Glutamatergic neuron (in vitro differentiated cells): ENCODE measurements around the gene LCN2. TPM values are rescaled to one million over a fixed set of nuclear protein-coding genes. Genes with fewer than 3 reads are reported as not detected.

Source experiments
- DNase-seq: peaks from one replicate; pipeline ENCODE4 v3.0.0; 2022
- H3K27ac Mint-ChIP-seq: one replicate; pipeline ENCODE4 v1.8.0; 2020; ENCODE audit warnings: mild to moderate bottlenecking, mixed read lengths, inconsistent platforms; ENCODE audit not compliant: unreplicated experiment
- H3K27me3 Mint-ChIP-seq: one replicate; pipeline ENCODE4 v1.8.0; 2020; ENCODE audit warnings: mild to moderate bottlenecking, moderate library complexity, mixed read lengths, inconsistent platforms; ENCODE audit not compliant: unreplicated experiment
- H3K36me3 Mint-ChIP-seq: one replicate; pipeline ENCODE4 v1.8.0; 2020; ENCODE audit warnings: mild to moderate bottlenecking, mixed read lengths, inconsistent platforms; ENCODE audit not compliant: unreplicated experiment
- H3K4me1 Mint-ChIP-seq: one replicate; pipeline ENCODE4 v1.8.0; 2020; ENCODE audit warnings: mild to moderate bottlenecking, low read depth, mixed read lengths, inconsistent platforms; ENCODE audit not compliant: unreplicated experiment
- H3K4me3 Mint-ChIP-seq: one replicate; pipeline ENCODE4 v1.8.0; 2020; ENCODE audit warnings: mild to moderate bottlenecking, mixed read lengths, inconsistent platforms; ENCODE audit not compliant: unreplicated experiment
- H3K9me3 Mint-ChIP-seq: one replicate; pipeline ENCODE4 v1.8.0; 2020; ENCODE audit warnings: mild to moderate bottlenecking, moderate library complexity, mixed read lengths, inconsistent platforms; ENCODE audit not compliant: unreplicated experiment
- CTCF ChIP-seq: fragments of 200-600 bp; sonication (generic); IDR thresholded peaks from one replicate; pipeline ENCODE4 v1.5.0; 2021; ENCODE audit not compliant: partially characterized antibody, unreplicated experiment
- total RNA-seq: library from RNA; stranded (reverse); fragmentation: NEBNext Ultra II Directional; extraction: Animal tissue kit (Norgen Biotek cat#: 25700); gene quantifications from one replicate; pipeline ENCODE4 v1.2.1, GENCODE V29; 2021; ENCODE audit not compliant: unreplicated experiment

Gene LCN2
- total RNA-seq, 1 donor from 2014 or later: not detected

DNA sequence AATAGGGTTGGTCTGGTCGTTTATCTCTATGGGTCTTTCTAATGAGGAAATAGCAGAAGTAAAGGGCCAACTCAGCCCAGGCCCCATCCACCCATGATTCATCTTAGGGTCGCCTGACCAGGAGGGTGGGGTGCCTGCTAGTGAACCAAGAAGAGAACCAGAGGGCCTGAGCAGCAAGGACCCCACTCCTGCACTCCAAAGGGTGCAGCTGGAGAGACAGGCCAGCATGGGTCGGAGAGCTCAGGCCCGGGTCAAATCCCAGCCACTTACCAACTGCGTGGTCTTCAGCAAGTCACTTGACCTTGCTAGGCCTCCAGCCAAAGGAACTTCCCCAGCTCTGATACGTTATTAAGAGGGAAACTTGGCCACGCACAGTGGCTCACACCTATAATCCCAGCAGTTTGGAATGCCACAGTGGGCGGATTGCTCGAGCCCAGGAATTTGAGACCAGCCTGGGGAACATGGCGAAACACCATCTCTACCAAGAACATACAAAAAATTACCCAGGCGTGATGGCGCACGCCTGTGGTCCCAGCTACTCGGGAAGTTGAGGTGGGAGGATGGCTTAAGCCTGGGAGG lies 15.1 kb downstream of the LCN2 start:
- peak overlapping the region; percentile 17 for H3K27ac Mint-ChIP-seq
- peaks cover 6% of the 10 kb centered on the region for H3K9me3 Mint-ChIP-seq

DNA sequence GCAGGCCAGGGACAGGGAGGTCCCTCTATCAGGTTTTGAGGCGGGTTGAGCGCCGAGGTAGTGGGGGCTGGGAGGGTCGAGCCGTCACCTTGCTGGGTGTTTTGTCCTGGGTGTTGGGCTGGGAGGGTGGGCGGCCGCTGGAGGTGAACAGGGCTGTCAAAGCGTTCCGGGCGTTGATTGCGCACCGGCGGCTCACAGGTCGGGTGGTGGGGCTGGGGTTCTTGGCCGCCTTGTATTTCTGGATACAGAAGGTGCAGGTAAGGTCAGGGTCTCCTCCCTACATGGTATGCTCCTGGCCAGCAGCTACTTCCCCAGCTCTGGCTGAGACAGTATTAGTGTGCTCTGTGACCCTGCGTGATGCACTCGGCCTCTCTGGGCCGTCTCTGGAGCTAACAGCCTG lies 16.9 kb downstream of the LCN2 start:
- Mint-ChIP-seq H3K9me3 (peaks cover 7% of the 10 kb centered on the region), H3K4me3 (no peak overlapping the region), H3K27me3 (peaks cover 5% of the 10 kb centered on the region), H3K4me1 (peaks cover 20% of the 10 kb centered on the region), H3K36me3 (peaks cover 11% of the 10 kb centered on the region), H3K27ac (peak overlapping the region; percentile 17)
- no peak for TF ChIP-seq CTCF
- DNase-seq: no peak

More for the DNA sequence above, 15.1 kb downstream of the LCN2 start:
- Mint-ChIP-seq H3K4me1 (peaks cover 8% of the 10 kb centered on the region), H3K36me3 (peaks cover 11% of the 10 kb centered on the region), H3K4me3 (no peak overlapping the region), H3K27me3 (peaks cover 5% of the 10 kb centered on the region)
- no peak for DNase-seq
- TF ChIP-seq CTCF: no peak

- H3K27ac Mint-ChIP-seq: no peak overlapping the region
- DNase-seq: no peak
- peaks cover 20% of the 10 kb centered on the region for H3K4me1 Mint-ChIP-seq
- H3K27me3 Mint-ChIP-seq: peaks cover 4% of the 10 kb centered on the region
- TF ChIP-seq CTCF: no peak
- H3K4me3 Mint-ChIP-seq: no peak overlapping the region
- peaks cover 11% of the 10 kb centered on the region for H3K36me3 Mint-ChIP-seq
- H3K9me3 Mint-ChIP-seq: peaks cover 6% of the 10 kb centered on the region
Observed at GRCh38 chr9:128167209-128167608, 18.0 kb downstream of the LCN2 start.

GRCh38 chr9:128168731-128169308 lies 19.6 kb downstream of the LCN2 start:
- peak overlapping the region; percentile 57 for H3K4me3 Mint-ChIP-seq
- TF ChIP-seq CTCF: no peak
- no peak for DNase-seq
- H3K27me3 Mint-ChIP-seq: no peaks in the 10 kb centered on the region
- peaks cover 6% of the 10 kb centered on the region for H3K9me3 Mint-ChIP-seq
- H3K4me1 Mint-ChIP-seq: peaks cover 20% of the 10 kb centered on the region
- H3K27ac Mint-ChIP-seq: peak overlapping the region; percentile 74
- peaks cover 5% of the 10 kb centered on the region for H3K36me3 Mint-ChIP-seq

- peak overlapping the region; percentile 98 for H3K27ac Mint-ChIP-seq
Observed at GRCh38 chr9:128169492-128169891, 20.2 kb downstream of the LCN2 start.

More at GRCh38 chr9:128169492-128169891, 20.2 kb downstream of the LCN2 start:
- peak overlapping the region; percentile 79 for H3K4me3 Mint-ChIP-seq
- no peak for TF ChIP-seq CTCF
- no peaks in the 10 kb centered on the region for H3K27me3 Mint-ChIP-seq
- H3K36me3 Mint-ChIP-seq: peaks cover 5% of the 10 kb centered on the region
- peaks cover 6% of the 10 kb centered on the region for H3K9me3 Mint-ChIP-seq
- H3K4me1 Mint-ChIP-seq: peaks cover 20% of the 10 kb centered on the region
- DNase-seq: no peak
